H7 (cell line): Measurements from ENCODE around the gene FARS2. TPM values are rescaled to one million over a fixed set of nuclear protein-coding genes. Genes with fewer than 3 reads are reported as not detected.

ENCODE experiments used
- DNase-seq: peaks from one replicate; pipeline ENCODE4 v3.0.0; 2012
- H3K27me3 ChIP-seq: 2 replicates; pipeline ENCODE4 v1.6.0; 2011; ENCODE audit warnings: mild to moderate bottlenecking, low read length; ENCODE audit not compliant: control insufficient read depth, insufficient read depth
- H3K36me3 ChIP-seq: replicated peaks from 2 replicates; pipeline ENCODE4 v1.5.1; 2011; ENCODE audit warnings: low read length; ENCODE audit not compliant: control insufficient read depth, insufficient read depth
- H3K4me3 ChIP-seq: 2 replicates; pipeline ENCODE4 v1.5.1; 2011; ENCODE audit warnings: low read depth, mild to moderate bottlenecking, control low read depth, low read length, moderate library complexity; ENCODE audit not compliant: insufficient read depth
- total RNA-seq: library from RNA; depleted of rRNA; stranded (reverse); fragments of >200 nt; shearing (Covaris generic); gene quantifications from 2 replicates; pipeline ENCODE4 v1.2.3, GENCODE V29; 2014

FARS2 gene
- total RNA-seq, 1 experiment from 2014 or later = 27.1 TPM

- Histone ChIP-seq H3K4me3 (no peak overlapping the region), H3K36me3 (no peaks in the 10 kb centered on the region), H3K27me3 (no peaks in the 10 kb centered on the region)
- DNase-seq = no peak
These were observed 399.5 kb downstream of the FARS2 start for GRCh38 chr6:5660772-5661171.

- no peak overlapping the region for H3K4me3 ChIP-seq
- H3K36me3 ChIP-seq = no peaks in the 10 kb centered on the region
- H3K27me3 ChIP-seq = no peaks in the 10 kb centered on the region
- no peak for DNase-seq
These were observed 401.5 kb downstream of the FARS2 start for GRCh38 chr6:5662797-5663196.

GRCh38 chr6:5663259-5663658 is 401.9 kb downstream of the FARS2 start:
- Histone ChIP-seq H3K4me3 (no peak overlapping the region), H3K36me3 (no peaks in the 10 kb centered on the region), H3K27me3 (no peaks in the 10 kb centered on the region)
- no peak for DNase-seq

- Histone ChIP-seq H3K27me3 (no peaks in the 10 kb centered on the region), H3K36me3 (no peaks in the 10 kb centered on the region), H3K4me3 (no peak overlapping the region)
- DNase-seq = no peak
These were observed 402.4 kb downstream of the FARS2 start for GRCh38 chr6:5663739-5664138.

- Histone ChIP-seq H3K36me3 (no peaks in the 10 kb centered on the region), H3K27me3 (no peaks in the 10 kb centered on the region), H3K4me3 (no peak overlapping the region)
- no peak for DNase-seq
These were observed 402.8 kb downstream of the FARS2 start for GRCh38 chr6:5664149-5664548.

DNA sequence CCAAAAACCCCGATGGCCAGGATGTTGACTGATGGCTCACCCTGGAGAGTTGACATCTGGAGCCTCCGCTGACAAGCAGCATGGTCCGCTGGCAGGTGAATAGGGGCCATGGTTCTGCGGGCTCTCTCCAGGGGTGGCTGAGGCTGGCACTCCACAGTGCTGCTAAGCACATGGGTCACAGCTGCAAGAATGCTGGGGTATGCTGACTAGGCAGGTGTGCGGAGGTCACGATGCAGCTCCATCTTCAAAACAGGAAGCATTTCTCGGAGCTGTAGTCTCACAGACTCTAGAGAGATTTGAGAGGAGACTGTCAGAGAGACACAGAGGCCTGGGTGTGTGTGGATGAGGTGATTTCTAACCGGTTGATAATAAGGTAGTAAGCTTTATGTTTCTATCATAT is 403.9 kb downstream of the FARS2 start:
- no peak overlapping the region for H3K4me3 ChIP-seq
- no peaks in the 10 kb centered on the region for H3K27me3 ChIP-seq
- H3K36me3 ChIP-seq = no peaks in the 10 kb centered on the region
- no peak for DNase-seq

- DNase-seq = no peak
- Histone ChIP-seq H3K27me3 (no peaks in the 10 kb centered on the region), H3K36me3 (no peaks in the 10 kb centered on the region), H3K4me3 (no peak overlapping the region)
These were observed 404.4 kb downstream of the FARS2 start for GRCh38 chr6:5665667-5666066.

DNA sequence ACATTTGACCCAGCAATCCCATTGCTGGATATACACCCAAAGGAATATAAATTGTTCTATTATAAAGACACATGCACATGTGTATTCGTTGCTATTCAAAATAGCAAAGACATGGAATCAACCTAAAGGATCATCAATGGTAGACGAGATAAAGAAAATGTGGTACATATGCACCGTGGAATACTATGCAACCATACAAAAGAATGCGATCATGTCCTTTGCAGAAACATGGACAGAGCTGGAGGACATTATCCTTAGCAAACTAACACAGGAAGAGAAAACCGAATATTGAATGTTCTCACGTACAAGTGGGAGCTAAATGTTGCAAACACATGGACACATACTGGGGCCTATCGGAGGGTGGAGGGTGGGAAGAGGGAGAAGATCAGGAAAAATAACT is 405.4 kb downstream of the FARS2 start:
- no peaks in the 10 kb centered on the region for H3K27me3 ChIP-seq
- no peak for DNase-seq
- no peaks in the 10 kb centered on the region for H3K36me3 ChIP-seq

GRCh38 chr6:5667737-5668136 is 406.4 kb downstream of the FARS2 start:
- Histone ChIP-seq H3K27me3 (no peaks in the 10 kb centered on the region), H3K4me3 (no peak overlapping the region), H3K36me3 (no peaks in the 10 kb centered on the region)
- no peak for DNase-seq

More for the DNA sequence above, 405.4 kb downstream of the FARS2 start:
- H3K4me3 ChIP-seq = no peak overlapping the region

DNA sequence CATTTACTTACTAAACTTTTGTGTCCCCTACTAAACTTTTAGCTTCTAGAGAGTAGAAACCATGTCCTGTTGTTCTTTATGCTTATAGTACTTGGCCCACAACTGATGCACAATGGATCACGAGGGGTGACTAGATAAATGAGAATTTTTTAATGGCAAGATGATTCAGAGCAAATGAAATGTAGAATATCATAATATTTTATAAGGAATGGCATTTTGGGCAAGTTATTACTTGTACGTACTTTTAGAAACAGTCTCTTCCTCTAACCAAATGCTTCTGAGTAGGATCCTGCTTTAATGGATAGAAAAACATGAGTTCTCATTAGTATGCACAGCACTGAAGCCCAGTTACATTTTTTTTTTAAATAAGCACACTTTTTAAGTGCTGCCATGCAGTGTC is 409.1 kb downstream of the FARS2 start:
- Histone ChIP-seq H3K4me3 (no peak overlapping the region), H3K27me3 (no peaks in the 10 kb centered on the region), H3K36me3 (no peaks in the 10 kb centered on the region)
- DNase-seq = no peak

DNA sequence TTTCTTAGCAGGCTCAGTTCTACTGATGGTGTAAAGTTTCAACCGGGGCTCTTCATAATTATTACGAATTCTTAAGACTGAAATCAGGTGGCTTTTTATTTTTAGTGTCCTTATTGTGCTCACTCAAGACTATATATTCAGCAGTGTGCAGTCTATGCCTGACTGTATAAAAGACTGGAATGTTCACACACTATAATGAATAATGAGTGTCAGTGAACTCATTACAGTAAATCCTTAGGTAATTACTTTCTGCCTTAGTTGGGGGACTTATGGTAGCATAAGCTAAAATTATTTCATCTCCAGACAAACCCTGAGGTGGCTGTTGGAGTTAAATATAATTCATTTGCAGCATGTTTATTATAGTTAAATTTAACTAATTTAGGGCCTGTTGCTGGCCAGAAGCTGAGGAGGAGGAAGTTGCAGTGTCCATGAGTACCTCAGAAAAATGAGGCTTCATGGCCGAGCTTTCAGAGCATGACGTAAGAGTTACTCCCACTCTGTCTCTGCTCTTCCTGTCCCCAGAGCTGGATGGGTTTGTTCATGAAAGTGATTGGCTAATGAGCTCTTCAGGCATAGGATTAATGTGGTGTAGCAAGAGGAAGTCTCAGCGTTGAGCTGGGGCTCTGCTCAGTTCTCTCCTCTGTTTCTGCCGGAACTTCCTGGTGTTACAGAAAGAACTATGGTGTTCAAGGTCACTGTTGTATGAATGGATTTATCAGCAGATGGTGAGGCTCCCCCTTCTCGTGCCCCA is 409.7 kb downstream of the FARS2 start:
- Histone ChIP-seq H3K4me3 (no peak overlapping the region), H3K27me3 (no peaks in the 10 kb centered on the region), H3K36me3 (no peaks in the 10 kb centered on the region)
- no peak for DNase-seq

- no peaks in the 10 kb centered on the region for H3K27me3 ChIP-seq
- no peak overlapping the region for H3K4me3 ChIP-seq
- DNase-seq = no peak
- no peaks in the 10 kb centered on the region for H3K36me3 ChIP-seq
These were observed 410.6 kb downstream of the FARS2 start for GRCh38 chr6:5671601-5672559.

DNA sequence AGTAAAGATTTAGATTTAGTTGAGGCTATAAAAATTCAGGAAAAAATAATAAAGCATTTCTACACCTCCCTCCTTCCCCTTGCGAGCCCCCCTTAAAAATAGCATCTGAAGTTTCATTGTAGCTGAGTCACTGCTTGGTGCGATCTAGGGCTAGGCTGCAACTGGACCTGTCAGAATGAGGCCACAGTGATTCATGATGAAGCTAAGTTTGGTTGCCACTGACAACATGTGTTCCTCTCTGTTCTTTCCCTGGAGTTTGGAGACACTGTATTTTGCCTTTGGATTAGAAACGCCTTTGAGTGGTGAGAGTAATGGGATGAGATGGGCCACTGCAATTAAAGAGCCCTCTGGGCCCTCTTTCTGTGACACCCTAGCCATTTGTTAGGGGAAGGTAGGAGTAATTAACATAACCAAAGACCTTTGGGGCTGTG is 411.3 kb downstream of the FARS2 start:
- Histone ChIP-seq H3K27me3 (no peaks in the 10 kb centered on the region), H3K4me3 (no peak overlapping the region), H3K36me3 (no peaks in the 10 kb centered on the region)
- peak; percentile 65 for DNase-seq

- Histone ChIP-seq H3K4me3 (no peak overlapping the region), H3K27me3 (no peaks in the 10 kb centered on the region), H3K36me3 (no peaks in the 10 kb centered on the region)
- DNase-seq = no peak
These were observed 411.9 kb downstream of the FARS2 start for GRCh38 chr6:5673019-5673790.
